ENCODE data around the gene JAKMIP2.

Gene JAKMIP2

GRCh38 chr5:147701468-147701867 is 81.1 kb downstream of the JAKMIP2 start:
- no peak overlapping the region for H2BK5ac ChIP-seq (ENCODE audit: low read length)
- H3K23ac ChIP-seq (ENCODE audit: low read length): no peak overlapping the region
- H2BK15ac ChIP-seq (replicated peaks; ENCODE audit: low read depth): no peak overlapping the region
- H4K8ac ChIP-seq (ENCODE audit: low read depth, low read length): no peak overlapping the region
- H2BK120ac ChIP-seq (ENCODE audit: low read depth, low read length): no peak overlapping the region
- H3K4me1 ChIP-seq (ENCODE audit: control insufficient read depth, low read depth, low read length): no peaks in the 10 kb centered on the region
- H3K36me3 ChIP-seq (ENCODE audit: control insufficient read depth, insufficient read depth, low read length): no peaks in the 10 kb centered on the region
- H3K4ac ChIP-seq (ENCODE audit: low read depth, low read length): no peak overlapping the region
- H3K4me3 ChIP-seq (ENCODE audit: low read length): no peak overlapping the region
- H3K27me3 ChIP-seq (ENCODE audit: insufficient read depth, low read length, poor library complexity): no peaks in the 10 kb centered on the region
- no peak overlapping the region for H4K5ac ChIP-seq (ENCODE audit: low read length)
- no peak overlapping the region for H3K56ac ChIP-seq (ENCODE audit: low read length)
- H2AK5ac ChIP-seq (ENCODE audit: low read length): no peak overlapping the region
- H3K79me2 ChIP-seq (ENCODE audit: control insufficient read depth, insufficient read depth, low read length): no peaks in the 10 kb centered on the region
- no peaks in the 10 kb centered on the region for H3K79me1 ChIP-seq (ENCODE audit: low read length)
- H3K18ac ChIP-seq (ENCODE audit: low read length): no peak overlapping the region
- H3K9ac ChIP-seq (ENCODE audit: low read length): no peak overlapping the region
- no peak overlapping the region for H3K27ac ChIP-seq (ENCODE audit: low read depth, low read length)
- H3K4me2 ChIP-seq (ENCODE audit: low read length): no peak overlapping the region
- no peak for DNase-seq

- no CpG with 5 or more reads among the region's 3 CpGs for WGBS (ENCODE audit: extremely low coverage, insufficient coverage, low lambda C conversion rate)
- Histone ChIP-seq H2BK120ac (ENCODE audit: low read depth, low read length) (no peak overlapping the region), H3K79me2 (ENCODE audit: control insufficient read depth, insufficient read depth, low read length) (no peaks in the 10 kb centered on the region), H3K56ac (ENCODE audit: low read length) (no peak overlapping the region), H3K27ac (ENCODE audit: low read depth, low read length) (no peak overlapping the region), H4K5ac (ENCODE audit: low read length) (no peak overlapping the region), H3K79me1 (ENCODE audit: low read length) (no peaks in the 10 kb centered on the region), H2BK5ac (ENCODE audit: low read length) (no peak overlapping the region), H3K4ac (ENCODE audit: low read depth, low read length) (no peak overlapping the region), H3K36me3 (ENCODE audit: control insufficient read depth, insufficient read depth, low read length) (no peaks in the 10 kb centered on the region), H3K27me3 (ENCODE audit: insufficient read depth, low read length, poor library complexity) (no peaks in the 10 kb centered on the region), H2BK15ac (replicated peaks; ENCODE audit: low read depth) (no peak overlapping the region), H4K8ac (ENCODE audit: low read depth, low read length) (no peak overlapping the region), H3K4me1 (ENCODE audit: control insufficient read depth, low read depth, low read length) (no peaks in the 10 kb centered on the region), H3K4me3 (ENCODE audit: low read length) (no peak overlapping the region), H3K4me2 (ENCODE audit: low read length) (no peak overlapping the region), H3K23ac (ENCODE audit: low read length) (no peak overlapping the region), H3K18ac (ENCODE audit: low read length) (no peak overlapping the region), H3K9ac (ENCODE audit: low read length) (no peak overlapping the region), H2AK5ac (ENCODE audit: low read length) (no peak overlapping the region)
- DNase-seq: no peak
Observed at GRCh38 chr5:147699496-147700088, 82.9 kb downstream of the JAKMIP2 start.

- Histone ChIP-seq H3K36me3 (ENCODE audit: control insufficient read depth, insufficient read depth, low read length) (no peaks in the 10 kb centered on the region), H3K79me2 (ENCODE audit: control insufficient read depth, insufficient read depth, low read length) (no peaks in the 10 kb centered on the region), H3K27ac (ENCODE audit: low read depth, low read length) (no peak overlapping the region), H3K18ac (ENCODE audit: low read length) (no peak overlapping the region), H3K4me2 (ENCODE audit: low read length) (no peak overlapping the region), H3K23ac (ENCODE audit: low read length) (no peak overlapping the region), H3K56ac (ENCODE audit: low read length) (no peak overlapping the region), H3K4me1 (ENCODE audit: control insufficient read depth, low read depth, low read length) (no peaks in the 10 kb centered on the region), H2BK5ac (ENCODE audit: low read length) (no peak overlapping the region), H4K8ac (ENCODE audit: low read depth, low read length) (no peak overlapping the region), H4K5ac (ENCODE audit: low read length) (no peak overlapping the region), H2AK5ac (ENCODE audit: low read length) (no peak overlapping the region), H3K79me1 (ENCODE audit: low read length) (no peaks in the 10 kb centered on the region), H3K27me3 (ENCODE audit: insufficient read depth, low read length, poor library complexity) (no peaks in the 10 kb centered on the region), H2BK15ac (replicated peaks; ENCODE audit: low read depth) (no peak overlapping the region), H3K4me3 (ENCODE audit: low read length) (no peak overlapping the region), H3K9ac (ENCODE audit: low read length) (no peak overlapping the region), H2BK120ac (ENCODE audit: low read depth, low read length) (no peak overlapping the region), H3K4ac (ENCODE audit: low read depth, low read length) (no peak overlapping the region)
- no peak for DNase-seq
Observed at GRCh38 chr5:147697380-147697779, 85.1 kb downstream of the JAKMIP2 start.

GRCh38 chr5:147694772-147695171 is 87.8 kb downstream of the JAKMIP2 start:
- DNase-seq: no peak
- Histone ChIP-seq H2BK120ac (ENCODE audit: low read depth, low read length) (no peak overlapping the region), H3K4me3 (ENCODE audit: low read length) (no peak overlapping the region), H2BK5ac (ENCODE audit: low read length) (no peak overlapping the region), H2BK15ac (replicated peaks; ENCODE audit: low read depth) (no peak overlapping the region), H3K4me2 (ENCODE audit: low read length) (no peak overlapping the region), H3K79me2 (ENCODE audit: control insufficient read depth, insufficient read depth, low read length) (no peaks in the 10 kb centered on the region), H3K36me3 (ENCODE audit: control insufficient read depth, insufficient read depth, low read length) (no peaks in the 10 kb centered on the region), H3K4me1 (ENCODE audit: control insufficient read depth, low read depth, low read length) (no peaks in the 10 kb centered on the region), H3K56ac (ENCODE audit: low read length) (no peak overlapping the region), H4K5ac (ENCODE audit: low read length) (no peak overlapping the region), H3K4ac (ENCODE audit: low read depth, low read length) (no peak overlapping the region), H3K27me3 (ENCODE audit: insufficient read depth, low read length, poor library complexity) (no peaks in the 10 kb centered on the region), H4K8ac (ENCODE audit: low read depth, low read length) (no peak overlapping the region), H3K9ac (ENCODE audit: low read length) (no peak overlapping the region), H3K23ac (ENCODE audit: low read length) (no peak overlapping the region), H3K27ac (ENCODE audit: low read depth, low read length) (no peak overlapping the region), H3K79me1 (ENCODE audit: low read length) (no peaks in the 10 kb centered on the region), H2AK5ac (ENCODE audit: low read length) (no peak overlapping the region), H3K18ac (ENCODE audit: low read length) (no peak overlapping the region)
- WGBS (ENCODE audit: extremely low coverage, insufficient coverage, low lambda C conversion rate): no CpG with 5 or more reads among the region's 2 CpGs

- Histone ChIP-seq H3K18ac (ENCODE audit: low read length) (no peak overlapping the region), H3K27me3 (ENCODE audit: insufficient read depth, low read length, poor library complexity) (no peaks in the 10 kb centered on the region), H3K4me1 (ENCODE audit: control insufficient read depth, low read depth, low read length) (no peaks in the 10 kb centered on the region), H3K9ac (ENCODE audit: low read length) (no peak overlapping the region), H2BK120ac (ENCODE audit: low read depth, low read length) (no peak overlapping the region), H2BK15ac (replicated peaks; ENCODE audit: low read depth) (no peak overlapping the region), H2BK5ac (ENCODE audit: low read length) (no peak overlapping the region), H4K5ac (ENCODE audit: low read length) (no peak overlapping the region), H3K4ac (ENCODE audit: low read depth, low read length) (no peak overlapping the region), H2AK5ac (ENCODE audit: low read length) (no peak overlapping the region), H4K8ac (ENCODE audit: low read depth, low read length) (no peak overlapping the region), H3K4me2 (ENCODE audit: low read length) (no peak overlapping the region), H3K36me3 (ENCODE audit: control insufficient read depth, insufficient read depth, low read length) (no peaks in the 10 kb centered on the region), H3K56ac (ENCODE audit: low read length) (no peak overlapping the region), H3K79me2 (ENCODE audit: control insufficient read depth, insufficient read depth, low read length) (no peaks in the 10 kb centered on the region), H3K23ac (ENCODE audit: low read length) (no peak overlapping the region), H3K79me1 (ENCODE audit: low read length) (no peaks in the 10 kb centered on the region), H3K4me3 (ENCODE audit: low read length) (no peak overlapping the region), H3K27ac (ENCODE audit: low read depth, low read length) (no peak overlapping the region)
- DNase-seq: no peak
- WGBS (ENCODE audit: extremely low coverage, insufficient coverage, low lambda C conversion rate): no CpG with 5 or more reads among the region's 1 CpG
Observed at GRCh38 chr5:147693233-147693632, 89.3 kb downstream of the JAKMIP2 start.

- no peaks in the 10 kb centered on the region for H3K79me2 ChIP-seq (ENCODE audit: control insufficient read depth, insufficient read depth, low read length)
- H3K36me3 ChIP-seq (ENCODE audit: control insufficient read depth, insufficient read depth, low read length): no peaks in the 10 kb centered on the region
- DNase-seq: no peak
- H2BK120ac ChIP-seq (ENCODE audit: low read depth, low read length): no peak overlapping the region
- H2AK5ac ChIP-seq (ENCODE audit: low read length): no peak overlapping the region
- no peak overlapping the region for H2BK15ac ChIP-seq (replicated peaks; ENCODE audit: low read depth)
- H3K27me3 ChIP-seq (ENCODE audit: insufficient read depth, low read length, poor library complexity): no peaks in the 10 kb centered on the region
- H3K23ac ChIP-seq (ENCODE audit: low read length): no peak overlapping the region
- no peaks in the 10 kb centered on the region for H3K79me1 ChIP-seq (ENCODE audit: low read length)
- H3K4me3 ChIP-seq (ENCODE audit: low read length): no peak overlapping the region
- H3K9ac ChIP-seq (ENCODE audit: low read length): no peak overlapping the region
- no peak overlapping the region for H3K4me2 ChIP-seq (ENCODE audit: low read length)
- no peak overlapping the region for H4K8ac ChIP-seq (ENCODE audit: low read depth, low read length)
- no peak overlapping the region for H3K4ac ChIP-seq (ENCODE audit: low read depth, low read length)
- H2BK5ac ChIP-seq (ENCODE audit: low read length): no peak overlapping the region
- H4K5ac ChIP-seq (ENCODE audit: low read length): no peak overlapping the region
- no peaks in the 10 kb centered on the region for H3K4me1 ChIP-seq (ENCODE audit: control insufficient read depth, low read depth, low read length)
- no peak overlapping the region for H3K56ac ChIP-seq (ENCODE audit: low read length)
- no peak overlapping the region for H3K27ac ChIP-seq (ENCODE audit: low read depth, low read length)
- H3K18ac ChIP-seq (ENCODE audit: low read length): no peak overlapping the region
- no CpG with 5 or more reads among the region's 3 CpGs for WGBS (ENCODE audit: extremely low coverage, insufficient coverage, low lambda C conversion rate)
Observed at GRCh38 chr5:147691130-147691529, 91.4 kb downstream of the JAKMIP2 start.
